Measurements from ENCODE around the gene IGSF9B. TPM values are rescaled to one million over a fixed set of nuclear protein-coding genes. Genes with fewer than 3 reads are reported as not detected.

Gene IGSF9B, protein sequence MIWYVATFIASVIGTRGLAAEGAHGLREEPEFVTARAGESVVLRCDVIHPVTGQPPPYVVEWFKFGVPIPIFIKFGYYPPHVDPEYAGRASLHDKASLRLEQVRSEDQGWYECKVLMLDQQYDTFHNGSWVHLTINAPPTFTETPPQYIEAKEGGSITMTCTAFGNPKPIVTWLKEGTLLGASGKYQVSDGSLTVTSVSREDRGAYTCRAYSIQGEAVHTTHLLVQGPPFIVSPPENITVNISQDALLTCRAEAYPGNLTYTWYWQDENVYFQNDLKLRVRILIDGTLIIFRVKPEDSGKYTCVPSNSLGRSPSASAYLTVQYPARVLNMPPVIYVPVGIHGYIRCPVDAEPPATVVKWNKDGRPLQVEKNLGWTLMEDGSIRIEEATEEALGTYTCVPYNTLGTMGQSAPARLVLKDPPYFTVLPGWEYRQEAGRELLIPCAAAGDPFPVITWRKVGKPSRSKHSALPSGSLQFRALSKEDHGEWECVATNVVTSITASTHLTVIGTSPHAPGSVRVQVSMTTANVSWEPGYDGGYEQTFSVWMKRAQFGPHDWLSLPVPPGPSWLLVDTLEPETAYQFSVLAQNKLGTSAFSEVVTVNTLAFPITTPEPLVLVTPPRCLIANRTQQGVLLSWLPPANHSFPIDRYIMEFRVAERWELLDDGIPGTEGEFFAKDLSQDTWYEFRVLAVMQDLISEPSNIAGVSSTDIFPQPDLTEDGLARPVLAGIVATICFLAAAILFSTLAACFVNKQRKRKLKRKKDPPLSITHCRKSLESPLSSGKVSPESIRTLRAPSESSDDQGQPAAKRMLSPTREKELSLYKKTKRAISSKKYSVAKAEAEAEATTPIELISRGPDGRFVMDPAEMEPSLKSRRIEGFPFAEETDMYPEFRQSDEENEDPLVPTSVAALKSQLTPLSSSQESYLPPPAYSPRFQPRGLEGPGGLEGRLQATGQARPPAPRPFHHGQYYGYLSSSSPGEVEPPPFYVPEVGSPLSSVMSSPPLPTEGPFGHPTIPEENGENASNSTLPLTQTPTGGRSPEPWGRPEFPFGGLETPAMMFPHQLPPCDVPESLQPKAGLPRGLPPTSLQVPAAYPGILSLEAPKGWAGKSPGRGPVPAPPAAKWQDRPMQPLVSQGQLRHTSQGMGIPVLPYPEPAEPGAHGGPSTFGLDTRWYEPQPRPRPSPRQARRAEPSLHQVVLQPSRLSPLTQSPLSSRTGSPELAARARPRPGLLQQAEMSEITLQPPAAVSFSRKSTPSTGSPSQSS (N-terminal part only)
- 10.4 TPM for total RNA-seq
- polyA plus RNA-seq (ENCODE audit: insufficient read depth, low read depth, low replicate concordance) = 0.86 TPM
- long read RNA-seq, donor 1, partial matches to known transcripts = 0 of 1 reads
- long read RNA-seq, donor 1, other reads (novel, unspliced or antisense) = 0 of 1 reads
- long read RNA-seq, donor 2 = 0 reads
- long read RNA-seq, donor 3 = 0 reads
- long read RNA-seq, donor 4, partial matches to known transcripts = 0 of 1 reads
- long read RNA-seq, donor 4, other reads (novel, unspliced or antisense) = 0 of 1 reads
- long read RNA-seq, donor 5 = 0 reads
- long read RNA-seq, donor 6 = 0 reads
- long read RNA-seq, donor 7, partial matches to known transcripts = 0 of 4 reads
- long read RNA-seq, donor 7, other reads (novel, unspliced or antisense) = 4 of 4 reads
- long read RNA-seq, donor 8, partial matches to known transcripts = 0 of 1 reads
- long read RNA-seq, donor 8, other reads (novel, unspliced or antisense) = 0 of 1 reads
- long read RNA-seq, donor 9 = 0 reads
- long read RNA-seq, donor 10, partial matches to known transcripts = 0 of 1 reads
- long read RNA-seq, donor 10, other reads (novel, unspliced or antisense) = 0 of 1 reads

DNA sequence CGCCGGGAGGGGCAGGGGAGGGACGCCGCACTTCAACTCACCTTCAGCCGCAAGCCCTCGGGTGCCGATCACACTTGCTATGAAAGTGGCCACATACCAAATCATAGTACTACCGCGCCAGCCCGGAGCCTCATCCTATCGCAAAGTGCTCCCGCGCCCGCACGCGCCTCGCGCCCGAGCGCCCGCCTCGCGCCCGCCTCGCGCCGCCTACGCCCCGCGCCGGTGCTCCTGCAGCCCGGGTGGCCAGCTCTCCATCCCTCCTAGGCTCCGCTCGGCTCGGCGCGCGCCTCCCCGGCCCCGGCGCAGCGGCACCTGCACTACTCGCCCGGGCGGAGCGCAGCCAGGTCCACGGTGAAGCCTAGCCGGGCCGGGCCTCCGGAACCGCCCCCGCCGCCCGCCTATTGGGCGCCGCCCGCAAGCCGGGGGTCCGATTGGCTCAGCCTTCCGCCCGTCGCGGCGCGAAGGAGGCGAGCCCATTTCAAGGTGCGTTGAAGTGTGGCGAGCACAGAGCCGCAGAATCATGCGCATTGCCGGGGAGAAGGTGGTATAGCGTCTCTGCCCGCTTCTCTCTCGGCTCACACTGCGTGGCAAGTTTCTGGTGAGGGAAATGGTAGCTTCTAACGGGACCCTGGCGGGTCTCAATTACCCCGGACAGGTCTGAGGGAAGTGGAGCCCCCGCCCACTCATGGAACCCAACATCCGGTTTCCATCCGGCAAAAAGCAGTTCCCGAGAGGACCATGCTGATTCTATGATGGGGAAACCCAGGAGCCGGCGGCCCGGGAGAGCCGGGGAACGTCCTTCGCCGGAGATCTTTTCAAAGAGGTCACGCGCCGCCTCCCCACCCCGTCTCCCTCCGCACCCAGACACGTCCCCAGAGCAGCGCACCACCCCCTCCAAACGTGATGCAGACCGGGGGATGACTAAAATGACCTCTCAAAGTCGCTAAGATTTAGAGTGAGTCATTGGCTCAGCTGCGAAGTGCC is at the start of gene IGSF9B:
Gene IGSF9B, minus strand, starts transcription at position 319 of the 984 bp plus-strand sequence. Its CDS starts 214 bp downstream, at position 105.
- peak within 1 kb of the TSS in 2 of 3 donors; percentile 38 to 78 for H3K9ac ChIP-seq (ENCODE audit: low read length in 3 of 3)

DNA sequence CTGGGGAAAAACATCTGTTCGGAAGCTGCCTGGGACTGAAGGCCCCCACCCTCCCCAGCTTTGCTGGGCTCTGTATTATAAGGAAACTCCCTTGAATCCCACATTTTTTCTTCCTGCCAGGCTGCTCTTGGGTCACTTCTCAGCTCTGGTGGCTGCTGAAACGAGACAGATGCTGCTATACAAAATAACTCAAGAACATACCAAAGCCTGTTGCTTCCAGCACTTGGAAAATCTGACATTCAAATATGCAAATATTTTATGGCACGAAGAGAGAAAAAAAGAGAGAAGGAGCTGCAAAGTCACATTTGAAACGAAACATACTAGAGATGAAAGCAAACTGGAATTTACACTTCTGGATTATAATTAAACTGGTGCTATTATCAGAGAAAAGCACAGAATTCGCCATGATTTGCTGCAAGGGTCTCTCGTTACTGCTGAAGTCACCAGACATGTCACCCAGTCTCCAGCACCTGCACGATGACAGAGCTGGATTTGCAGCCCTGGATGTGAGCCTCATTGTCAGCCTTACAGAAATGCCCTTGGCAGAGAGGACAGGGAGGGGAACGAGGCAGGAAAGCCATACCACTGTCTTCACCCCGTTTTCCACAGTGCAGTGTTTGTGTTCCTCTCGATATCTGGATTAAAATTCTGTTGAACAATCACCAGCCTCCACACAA is 47.9 kb upstream of the IGSF9B start:
- FAIRE-seq = no peak
- peak in 3 of 5 donors; percentile 49 to 88 (median 68) for DNase-seq
- Histone ChIP-seq H3K4me3 (ENCODE audit: low read length in 3 of 3) (no peak overlapping the region), H3K36me3 (ENCODE audit: control insufficient read depth in 2 of 3, insufficient read depth in 3 of 3, low read length in 3 of 3) (no peaks in the 10 kb centered on the region), H3K9me3 (ENCODE audit: control insufficient read depth in 2 of 3, insufficient read depth in 1 of 3, low read length in 3 of 3) (no peaks in the 10 kb centered on the region), H3K27me3 (ENCODE audit: control insufficient read depth, insufficient read depth, low read length) (no peaks in the 10 kb centered on the region), H3K9ac (ENCODE audit: low read length in 3 of 3) (no peak overlapping the region), H3K4me1 (ENCODE audit: control insufficient read depth in 2 of 3, insufficient read depth in 2 of 3, low read depth in 1 of 3, low read length in 3 of 3) (no peaks in the 10 kb centered on the region), H3K27ac (ENCODE audit: low read depth in 2 of 2, low read length in 2 of 2) (no peak overlapping the region)
- TF ChIP-seq, protein P1, sequence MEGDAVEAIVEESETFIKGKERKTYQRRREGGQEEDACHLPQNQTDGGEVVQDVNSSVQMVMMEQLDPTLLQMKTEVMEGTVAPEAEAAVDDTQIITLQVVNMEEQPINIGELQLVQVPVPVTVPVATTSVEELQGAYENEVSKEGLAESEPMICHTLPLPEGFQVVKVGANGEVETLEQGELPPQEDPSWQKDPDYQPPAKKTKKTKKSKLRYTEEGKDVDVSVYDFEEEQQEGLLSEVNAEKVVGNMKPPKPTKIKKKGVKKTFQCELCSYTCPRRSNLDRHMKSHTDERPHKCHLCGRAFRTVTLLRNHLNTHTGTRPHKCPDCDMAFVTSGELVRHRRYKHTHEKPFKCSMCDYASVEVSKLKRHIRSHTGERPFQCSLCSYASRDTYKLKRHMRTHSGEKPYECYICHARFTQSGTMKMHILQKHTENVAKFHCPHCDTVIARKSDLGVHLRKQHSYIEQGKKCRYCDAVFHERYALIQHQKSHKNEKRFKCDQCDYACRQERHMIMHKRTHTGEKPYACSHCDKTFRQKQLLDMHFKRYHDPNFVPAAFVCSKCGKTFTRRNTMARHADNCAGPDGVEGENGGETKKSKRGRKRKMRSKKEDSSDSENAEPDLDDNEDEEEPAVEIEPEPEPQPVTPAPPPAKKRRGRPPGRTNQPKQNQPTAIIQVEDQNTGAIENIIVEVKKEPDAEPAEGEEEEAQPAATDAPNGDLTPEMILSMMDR (IDR thresholded peaks at IDR 0.05; ENCODE audit: borderline replicate concordance, extremely low read depth, insufficient read depth) = no peak
- intact Hi-C loops (cut with DNase I) = no loop called here

More for the DNA sequence above, at the start of gene IGSF9B:
- FAIRE-seq = no peak
- TF ChIP-seq, protein P1 (IDR thresholded peaks at IDR 0.05; ENCODE audit: borderline replicate concordance, extremely low read depth, insufficient read depth) = no peak
- no peaks in the 10 kb centered on the region for H3K36me3 ChIP-seq (ENCODE audit: control insufficient read depth in 2 of 3, insufficient read depth in 3 of 3, low read length in 3 of 3)
- peaks cover 14% of the 10 kb centered on the region for H3K27me3 ChIP-seq (ENCODE audit: control insufficient read depth, insufficient read depth, low read length)
- peak; percentile 92 to 94 (median 94) for DNase-seq
- H3K4me3 ChIP-seq (ENCODE audit: low read length in 3 of 3) = peak within 1 kb of the TSS; percentile 86 to 91 (median 90)
- peaks cover 0 to 2% (median 0%) of the 10 kb centered on the region in 3 donors for H3K9me3 ChIP-seq (ENCODE audit: control insufficient read depth in 2 of 3, insufficient read depth in 1 of 3, low read length in 3 of 3)
- intact Hi-C loops (cut with DNase I) = loop anchor here (10.0 kb wide), 1 partner anchor 78 kb away; no protein-coding TSS in a partner anchor
- peaks cover 0 to 10% (median 2%) of the 10 kb centered on the region in 3 donors for H3K4me1 ChIP-seq (ENCODE audit: control insufficient read depth in 2 of 3, insufficient read depth in 2 of 3, low read depth in 1 of 3, low read length in 3 of 3)
- peak within 1 kb of the TSS in 1 of 2 donors; percentile 63 for H3K27ac ChIP-seq (ENCODE audit: low read depth in 2 of 2, low read length in 2 of 2)

Data from kidney (tissue), 22 donors.